ENCODE data around the gene ZNF511.
A peak's percentile ranks its signal among the peaks of the same experiment; 100 is the strongest.

The ZNF511 gene

DNA sequence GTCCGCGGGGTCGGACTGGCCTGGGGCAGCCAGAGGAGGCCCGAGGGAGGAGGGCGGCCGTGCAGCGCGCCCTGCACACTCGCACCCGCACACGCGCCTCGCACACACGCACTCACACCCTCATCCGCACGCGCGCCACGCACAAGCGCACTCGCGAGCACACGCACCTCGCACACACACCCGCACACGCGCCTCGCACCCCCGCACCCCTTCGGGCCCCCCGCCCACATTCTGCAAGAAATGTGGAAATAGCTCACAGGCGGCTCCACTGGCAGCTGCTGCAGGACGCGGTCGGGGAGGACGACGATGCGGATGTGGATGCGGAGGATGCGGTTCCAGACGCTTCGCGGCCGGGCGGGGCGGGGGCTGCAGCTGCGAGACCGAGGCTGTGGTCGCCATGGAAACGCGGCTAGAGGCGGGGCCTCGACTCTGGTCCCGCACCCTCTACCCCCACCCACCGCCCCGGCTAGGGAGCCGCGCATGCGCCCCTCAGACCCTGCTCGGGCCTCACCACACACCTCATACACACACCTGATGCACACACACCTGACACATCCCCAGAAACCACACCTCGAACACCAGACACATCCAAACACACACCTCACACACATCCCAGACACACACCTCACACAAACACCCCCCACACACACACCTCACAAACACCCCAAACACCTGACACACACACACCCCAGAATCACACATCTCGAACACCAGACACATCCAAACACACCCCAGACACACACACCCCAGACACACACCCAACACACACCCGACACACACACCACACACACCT lies 28.1 kb downstream of the ZNF511 start, which contains the start of gene CALY:
Gene CALY, minus strand, starts transcription at position 320 of the 793 bp plus-strand sequence. CDS start 7,907 bp downstream, outside the sequence.
- peak; percentile 44 to 91 (median 70) for DNase-seq

DNA sequence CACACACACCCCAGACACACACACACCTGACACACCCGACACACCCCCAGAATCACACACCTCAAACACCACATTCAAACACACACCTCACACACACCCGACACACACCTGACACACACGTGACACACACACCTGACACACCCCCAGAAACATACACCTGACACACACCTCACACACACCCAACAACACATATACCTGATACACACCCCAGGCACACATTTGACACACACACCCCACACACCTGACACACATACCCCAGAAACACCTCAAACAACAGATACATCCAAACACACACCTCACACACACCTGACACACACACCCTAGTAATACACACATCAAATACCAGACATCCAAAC lies 28.6 kb downstream of the ZNF511 start:
- no peak for DNase-seq

DNA sequence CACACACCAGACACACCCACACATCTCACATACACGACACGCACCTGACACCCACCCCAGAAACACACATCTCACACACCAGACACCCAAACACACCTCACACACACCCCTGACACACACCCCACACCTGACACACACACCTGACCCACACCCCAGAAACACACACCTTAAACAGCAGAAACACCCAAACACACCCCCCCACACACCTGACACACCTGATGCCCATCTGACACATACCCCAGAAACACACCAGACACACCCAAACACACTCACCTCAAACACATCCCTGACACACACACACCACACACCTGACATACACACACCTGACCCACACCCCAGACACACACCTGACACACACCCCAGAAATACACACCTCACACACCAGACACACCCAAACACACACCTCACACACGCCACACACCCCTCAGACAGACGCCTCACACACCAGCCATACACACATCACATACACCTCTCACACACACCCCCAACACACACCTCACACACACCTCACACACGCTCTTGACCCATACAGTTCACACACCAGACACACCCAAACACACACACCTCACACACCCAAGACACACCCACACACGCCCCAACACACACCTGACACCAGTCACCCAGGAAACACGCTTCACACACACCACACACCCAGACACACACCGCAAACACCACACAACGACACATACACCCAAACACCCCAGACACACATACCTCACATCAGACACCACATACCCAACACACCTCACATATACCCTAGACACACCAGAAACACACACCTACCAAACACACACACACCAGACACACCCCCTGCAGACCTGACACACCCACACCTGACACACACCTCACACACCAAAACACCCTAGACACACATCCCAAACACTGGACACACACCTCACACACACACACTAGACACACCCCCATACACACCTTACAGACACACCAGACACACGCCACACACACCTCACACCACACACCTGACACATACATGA lies 29.7 kb downstream of the ZNF511 start:
- no peak for DNase-seq

DNA sequence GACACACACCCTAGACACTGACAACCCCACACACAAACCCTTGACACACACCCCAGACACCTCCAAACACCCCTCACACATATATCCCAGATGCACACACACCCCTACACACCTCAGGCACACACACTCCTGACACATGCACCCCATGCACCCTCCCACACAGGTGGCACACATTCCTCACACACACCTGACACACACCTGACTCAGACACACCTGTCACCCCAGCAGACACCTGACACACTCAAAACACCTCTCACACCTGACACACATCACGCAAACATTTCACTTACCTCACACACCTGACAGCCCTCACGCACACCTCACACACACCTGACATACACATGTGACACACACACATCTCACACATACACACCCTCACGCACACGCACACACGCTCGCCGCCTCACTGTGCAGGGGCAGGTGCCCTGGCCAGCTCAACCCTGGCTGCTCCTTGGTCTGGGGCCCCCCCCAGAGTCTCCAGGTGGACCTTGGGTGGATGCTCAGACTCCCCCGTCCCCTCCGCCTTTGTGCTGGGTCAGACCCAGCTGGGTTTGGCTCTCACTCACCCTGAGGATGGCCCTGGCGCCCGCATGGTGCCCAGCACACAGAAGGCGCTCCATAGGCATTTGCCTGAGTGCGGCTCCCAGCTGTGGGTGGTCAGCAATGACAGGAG lies 31.1 kb downstream of the ZNF511 start:
- DNase-seq, result no peak

DNA sequence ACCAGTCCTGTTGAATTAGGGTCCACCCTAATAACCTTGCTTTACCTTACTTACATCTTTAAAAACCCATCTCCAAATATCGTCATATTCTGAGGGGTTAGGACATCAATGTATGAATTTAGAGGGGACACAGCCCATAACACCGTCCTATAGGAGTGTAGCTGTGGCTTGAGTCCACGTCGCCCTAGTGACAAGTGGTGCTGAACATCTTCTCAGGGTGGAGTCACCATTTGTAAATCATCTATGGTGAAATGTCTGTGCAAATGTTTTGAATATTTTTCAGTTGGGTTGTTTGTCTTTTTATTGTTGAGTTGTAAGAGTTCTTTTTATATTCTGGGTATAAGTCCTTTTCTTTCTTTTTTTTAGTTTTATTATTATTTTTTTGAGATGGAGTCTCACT lies 33.3 kb downstream of the ZNF511 start:
- DNase-seq, result no peak

DNA sequence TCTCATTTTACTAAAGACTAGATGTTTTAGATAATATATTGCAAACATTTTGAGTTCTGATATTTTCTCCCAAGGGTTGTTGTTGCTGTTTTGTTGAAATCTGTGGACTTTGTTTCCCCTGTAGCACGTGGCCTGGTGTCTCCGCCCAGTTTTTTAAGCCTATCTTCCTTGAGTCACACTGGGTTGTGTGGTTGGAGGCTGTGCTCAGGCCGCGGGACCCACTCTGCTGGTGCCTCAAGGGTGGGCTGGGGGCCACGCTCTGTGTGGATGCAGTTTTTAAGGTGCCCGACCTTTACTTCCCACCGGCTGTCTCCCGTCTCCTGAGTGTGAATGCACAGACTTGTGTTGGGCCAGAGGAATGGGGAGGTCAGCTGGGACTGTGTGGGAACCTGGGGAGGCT lies 34.2 kb downstream of the ZNF511 start:
- DNase-seq, result no peak

DNA sequence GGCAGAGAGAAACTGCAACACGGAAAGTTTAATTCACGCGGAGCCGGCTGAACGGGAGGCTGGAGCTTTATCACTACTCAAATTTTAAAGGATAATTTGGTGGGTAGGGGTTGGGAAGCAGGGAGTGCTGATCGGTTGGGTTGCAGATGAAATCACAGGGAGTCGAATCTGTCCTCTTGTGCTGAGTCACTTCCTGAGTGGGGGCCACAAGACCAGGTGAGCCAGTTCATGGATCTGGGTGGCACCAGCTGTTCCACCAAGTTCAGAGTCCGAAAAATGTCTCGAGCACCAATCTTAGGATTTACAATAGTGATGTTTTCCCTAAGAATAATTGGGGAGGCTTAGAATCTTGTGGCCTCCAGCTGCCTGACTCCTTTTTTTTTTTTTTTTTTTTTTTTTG lies 34.8 kb downstream of the ZNF511 start:
- DNase-seq, result no peak

DNA sequence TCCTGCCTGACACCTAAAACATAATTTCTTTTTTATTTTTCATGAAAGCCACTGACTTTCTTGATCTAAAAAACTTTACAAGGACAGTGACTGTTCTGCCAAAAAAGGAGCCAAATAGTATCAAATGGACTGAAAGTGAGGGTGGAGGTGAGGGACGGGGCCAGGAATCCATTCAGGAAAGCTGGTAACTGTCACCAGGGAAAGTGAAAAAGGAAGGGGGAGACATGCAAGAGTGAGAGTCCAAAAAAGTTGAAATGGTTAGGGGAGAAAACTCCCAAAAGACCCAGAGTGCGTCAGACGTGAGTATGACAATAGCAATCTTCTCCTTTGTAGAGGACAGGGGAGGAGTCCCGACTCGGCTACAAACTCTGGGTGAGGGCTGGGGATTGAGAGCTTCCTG lies 35.5 kb downstream of the ZNF511 start:
- DNase-seq, result no peak

DNA sequence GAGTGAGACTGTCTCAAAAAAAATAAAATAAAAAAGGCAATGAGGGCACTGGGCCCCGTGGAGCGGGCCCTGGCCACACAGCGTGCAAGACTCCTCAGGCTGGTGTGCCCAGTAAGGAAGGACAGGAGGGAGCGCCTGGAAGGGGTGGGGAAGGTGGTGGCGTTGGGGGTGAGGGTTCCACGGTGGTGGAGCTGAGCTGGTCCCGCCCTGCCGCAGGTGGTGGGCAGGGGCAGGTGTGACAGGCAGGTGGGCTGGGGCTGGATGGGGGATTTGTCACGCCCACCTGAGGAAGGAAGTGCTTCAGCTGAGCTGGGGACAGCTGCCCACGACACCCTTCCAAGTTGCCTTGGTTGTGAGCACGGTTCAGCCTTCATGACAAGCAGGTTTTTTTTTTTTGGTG lies 37.7 kb downstream of the ZNF511 start:
- no peak for DNase-seq

DNA sequence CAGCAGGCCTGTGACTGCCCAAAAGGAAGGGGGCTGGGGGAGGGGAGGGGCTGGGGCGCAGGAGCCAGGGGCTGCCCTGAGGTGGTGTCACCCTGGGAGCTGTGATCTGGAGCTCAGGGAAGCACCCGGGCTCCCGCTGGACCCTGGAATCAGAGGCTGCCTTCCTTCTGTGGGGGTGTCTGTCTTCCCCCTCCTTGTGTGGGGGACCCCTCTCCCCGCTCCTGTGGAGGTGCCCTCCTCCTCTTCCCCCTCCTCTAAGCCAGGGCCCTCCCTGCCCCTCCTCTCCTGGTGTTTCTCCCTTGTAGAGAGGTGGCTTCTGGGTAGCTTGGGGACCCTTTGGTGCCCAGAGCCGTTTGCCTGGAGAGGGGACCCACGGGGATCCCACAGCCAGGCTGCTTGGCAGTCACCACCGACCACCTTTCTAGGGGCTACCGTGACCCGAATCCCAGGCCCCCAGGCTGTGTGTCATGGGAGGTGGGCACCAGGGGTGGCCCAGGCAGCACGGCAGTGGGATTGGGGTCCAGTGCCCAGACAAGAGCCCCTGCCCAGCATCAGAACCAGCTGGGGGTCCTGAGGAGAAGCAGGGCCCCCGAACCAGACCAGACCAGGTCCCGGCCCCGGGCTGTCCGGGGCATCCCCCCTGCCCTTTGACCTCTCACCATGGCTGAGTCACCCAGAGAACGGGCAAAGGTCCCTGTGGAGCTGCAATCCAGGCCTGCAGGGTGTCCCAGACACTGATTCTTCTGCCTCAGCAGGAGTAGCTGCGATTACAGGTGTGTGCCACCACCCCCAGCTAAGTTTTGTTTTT lies 39.2 kb downstream of the ZNF511 start:
- no peak for DNase-seq

DNA sequence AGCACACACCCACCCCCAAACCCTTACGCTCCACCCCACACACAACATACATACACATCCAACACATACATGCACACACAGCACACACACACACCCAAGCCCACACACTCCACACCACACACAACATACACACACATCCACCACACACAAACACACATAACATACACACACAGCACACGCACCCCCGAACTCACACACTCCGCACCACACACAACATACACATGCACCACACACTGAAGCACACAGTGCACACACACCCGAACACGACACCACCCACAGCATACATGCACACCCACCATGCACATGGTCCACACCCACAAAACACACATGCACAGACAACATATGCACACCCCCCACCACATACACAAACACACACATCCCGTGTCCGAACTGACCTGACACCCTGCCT lies 40.5 kb downstream of the ZNF511 start:
- DNase-seq, result no peak

DNA sequence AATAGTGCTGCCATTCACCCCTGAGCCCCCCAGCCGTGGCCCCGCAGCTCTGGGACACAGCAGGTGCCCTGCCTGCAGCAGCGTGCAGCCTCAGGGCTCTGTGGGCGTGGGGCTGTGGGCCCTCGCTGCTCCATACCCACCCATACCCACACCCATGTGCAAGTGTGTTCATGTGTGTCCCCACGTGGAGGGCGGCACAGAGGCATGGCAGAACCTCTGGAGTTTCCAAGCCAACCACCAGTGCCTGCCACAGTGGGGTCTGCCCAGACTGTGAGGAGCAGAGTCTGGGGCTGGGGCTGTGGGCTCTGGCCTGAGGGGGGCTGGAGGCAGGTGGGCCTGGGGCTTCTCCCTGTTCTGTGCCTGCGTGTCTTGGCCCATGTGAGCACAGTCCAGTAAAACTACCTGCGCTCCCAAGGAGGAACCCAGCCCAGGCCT lies 40.9 kb downstream of the ZNF511 start:
- DNase-seq, result no peak

DNA sequence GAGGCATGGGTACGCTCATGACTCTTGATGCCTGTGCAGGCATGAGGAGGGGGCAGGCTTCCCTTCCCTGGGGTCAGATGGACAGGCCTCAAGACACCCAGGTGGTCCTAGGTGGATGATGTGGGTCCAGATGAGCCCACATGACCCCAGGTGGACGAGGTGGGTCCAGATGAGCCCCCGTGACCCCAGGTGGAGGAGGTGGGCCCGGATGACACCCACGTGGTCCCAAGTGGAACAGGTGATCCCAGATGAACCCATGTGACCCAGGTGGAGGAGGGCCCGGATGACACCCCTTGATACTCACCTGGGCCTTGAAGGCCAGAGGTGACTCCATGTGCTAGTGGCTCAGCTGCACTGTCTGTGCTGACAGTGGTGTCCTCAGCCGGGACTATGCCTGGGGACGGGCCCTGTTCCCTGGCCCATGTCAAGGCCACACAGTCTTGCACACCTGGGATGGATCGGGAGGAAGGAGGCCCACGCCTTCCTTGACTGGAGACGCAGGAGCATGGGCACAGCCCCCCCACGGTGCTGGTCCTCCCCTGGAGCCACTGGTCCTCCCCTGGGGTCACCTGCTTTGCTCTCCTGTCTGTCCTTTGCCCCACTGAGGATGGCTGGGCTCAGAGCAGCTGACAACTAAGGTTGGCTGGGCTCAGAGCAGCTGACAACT lies 41.7 kb downstream of the ZNF511 start:
- DNase-seq, result no peak

DNA sequence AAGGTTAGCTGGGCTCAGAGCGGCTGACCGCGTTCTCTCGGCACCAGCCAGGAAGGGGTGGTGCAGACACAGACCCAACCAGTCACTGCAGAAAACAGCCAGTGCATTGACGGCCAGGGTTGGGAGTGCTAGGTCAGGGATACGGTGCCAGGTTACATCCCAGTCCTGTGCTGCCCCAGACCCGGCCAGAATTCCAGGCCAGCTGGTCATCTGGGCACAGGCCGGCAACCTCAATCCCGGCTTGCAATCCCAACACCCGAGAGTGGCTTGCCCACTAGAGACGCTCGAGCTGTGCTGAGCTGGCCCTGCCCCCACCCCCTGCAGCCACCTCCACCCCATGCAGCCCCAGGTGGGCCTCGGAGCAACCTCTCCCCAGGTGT lies 42.2 kb downstream of the ZNF511 start:
- DNase-seq, result no peak

DNA sequence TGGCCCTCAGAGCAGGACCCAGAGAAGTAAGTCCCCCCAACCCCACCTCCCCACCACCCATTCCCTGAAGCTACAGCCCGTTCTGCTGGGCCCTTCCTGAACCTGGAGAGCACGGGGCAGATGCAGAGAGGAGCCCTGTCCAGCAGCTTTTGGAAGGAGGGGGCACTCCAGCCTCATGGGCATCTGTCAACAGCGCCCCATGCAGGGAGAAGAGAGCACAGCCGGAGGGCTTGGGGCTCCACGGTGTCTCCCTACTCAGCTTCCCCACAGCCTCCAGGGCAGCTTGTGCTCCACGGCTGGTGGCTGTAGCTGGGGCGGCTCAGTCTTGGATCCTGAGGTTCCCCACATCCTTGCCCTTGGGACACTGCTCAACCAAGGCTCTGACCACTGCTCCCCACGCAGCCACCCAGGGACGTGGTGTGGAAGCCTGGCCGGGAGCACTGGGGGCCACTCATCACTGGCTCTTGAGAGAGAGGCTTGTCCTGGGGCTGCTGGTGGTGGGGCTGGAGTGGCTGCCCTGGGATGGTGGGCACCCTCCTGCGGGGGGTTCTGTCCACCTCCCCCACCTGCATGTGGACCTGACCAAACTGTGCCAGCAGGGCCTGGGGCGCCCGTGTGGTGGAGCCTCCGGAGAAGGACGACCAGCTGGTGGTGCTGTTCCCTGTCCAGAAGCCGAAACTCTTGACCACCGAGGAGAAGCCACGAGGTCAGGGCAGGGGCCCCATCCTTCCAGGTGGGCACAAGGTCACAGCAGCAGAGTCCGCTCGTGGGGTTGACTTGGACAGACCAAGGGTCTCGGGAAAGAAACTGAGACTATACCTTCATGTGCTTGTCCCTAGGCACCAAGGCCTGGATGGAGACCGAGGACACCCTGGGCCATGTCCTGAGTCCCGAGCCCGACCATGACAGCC lies 42.9 kb downstream of the ZNF511 start:
- DNase-seq, result no peak

DNA sequence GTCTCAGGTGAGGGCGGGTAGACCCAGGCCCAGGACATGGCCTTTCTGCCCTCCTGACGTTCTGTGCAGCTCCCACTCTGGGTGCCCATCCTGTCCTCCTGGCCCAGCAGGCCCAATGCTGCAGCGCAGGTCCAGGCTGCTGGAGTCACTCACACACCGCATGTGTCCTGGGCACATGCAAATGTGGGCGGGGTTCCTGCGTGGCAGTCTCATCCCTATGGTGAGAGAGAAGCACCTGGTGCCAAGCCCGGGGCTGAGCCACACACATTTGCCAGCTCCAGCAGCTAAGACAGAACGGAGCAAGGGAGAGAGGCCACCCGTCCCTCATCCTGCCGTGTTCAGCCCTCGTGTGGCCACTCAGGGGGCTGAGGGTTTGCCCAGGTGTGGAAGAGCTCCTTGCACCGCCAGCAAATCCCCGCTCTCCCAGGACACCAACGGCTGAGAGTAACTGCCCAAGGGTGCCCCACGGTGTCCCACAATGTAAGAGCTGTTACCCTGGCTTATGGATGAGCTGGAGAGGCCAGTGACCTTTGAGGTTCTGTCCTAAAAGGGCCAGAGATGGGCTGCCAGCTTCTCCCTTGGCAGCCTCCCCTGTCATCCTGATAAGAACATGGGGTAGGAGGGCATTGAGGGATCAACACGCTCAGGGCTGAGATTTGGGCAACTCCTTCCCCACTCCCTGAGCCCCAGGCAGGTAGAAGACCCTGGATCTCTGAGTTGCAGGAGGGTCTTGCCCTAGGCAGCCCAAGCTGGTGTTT lies 44.7 kb downstream of the ZNF511 start:
- DNase-seq, result no peak

DNA sequence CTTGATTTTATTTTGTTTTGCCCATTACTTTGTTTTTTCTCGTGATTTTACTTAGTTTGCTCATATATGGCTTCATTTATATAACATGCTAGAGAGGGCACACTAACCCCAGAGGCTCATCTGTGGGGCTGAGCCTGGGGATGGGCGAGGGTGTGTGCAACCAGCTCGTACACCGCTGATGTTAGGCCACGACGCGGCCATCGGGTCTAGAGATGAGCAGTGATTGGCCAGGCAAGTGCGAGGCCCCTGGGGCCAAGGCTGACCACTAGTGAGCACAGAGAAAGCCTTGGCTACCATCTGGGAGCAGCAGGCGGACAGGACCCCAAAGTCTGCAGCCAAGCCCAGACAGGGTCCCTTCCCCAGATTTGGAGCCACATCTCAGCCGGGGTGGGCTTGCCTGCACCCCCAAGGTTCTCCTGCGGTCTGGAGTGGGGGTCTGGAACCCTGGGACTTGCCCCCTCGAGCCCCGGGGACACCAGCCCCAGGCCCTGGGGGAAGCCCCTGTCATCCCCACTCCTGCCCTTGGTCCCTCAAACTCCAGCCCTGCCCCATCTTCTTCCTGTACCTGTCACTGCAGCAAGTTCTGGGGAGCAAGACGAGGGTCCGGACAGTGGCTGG lies 45.4 kb downstream of the ZNF511 start:
- DNase-seq, result no peak

DNA sequence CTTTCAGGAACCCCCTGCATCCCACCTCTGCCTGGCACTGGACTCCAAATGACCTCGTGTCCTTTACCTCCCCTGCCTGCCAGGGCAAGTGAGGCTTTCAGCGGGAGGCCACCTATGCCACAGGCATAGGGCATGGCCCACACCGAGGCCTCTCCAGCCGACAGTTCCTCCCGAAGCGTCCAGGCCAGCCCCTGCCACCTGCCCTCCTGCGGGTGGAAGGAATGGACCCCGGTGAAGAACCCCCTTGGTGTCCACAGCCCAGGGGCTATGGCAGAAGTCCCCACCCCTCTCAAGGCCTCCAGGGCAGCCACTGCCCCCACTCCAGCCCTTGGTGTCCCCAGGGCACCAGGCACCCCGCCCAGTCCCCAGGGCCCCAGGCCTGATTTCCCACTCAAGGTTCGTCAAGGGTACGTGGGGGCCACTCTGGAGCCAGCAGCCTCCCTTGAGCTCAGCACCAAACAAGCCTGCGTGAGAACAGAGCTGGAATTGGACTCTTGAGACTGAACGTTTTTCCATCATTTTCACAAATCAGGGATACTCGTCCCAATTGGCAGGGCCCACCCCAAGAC lies 46.0 kb downstream of the ZNF511 start:
- no peak for DNase-seq

DNA sequence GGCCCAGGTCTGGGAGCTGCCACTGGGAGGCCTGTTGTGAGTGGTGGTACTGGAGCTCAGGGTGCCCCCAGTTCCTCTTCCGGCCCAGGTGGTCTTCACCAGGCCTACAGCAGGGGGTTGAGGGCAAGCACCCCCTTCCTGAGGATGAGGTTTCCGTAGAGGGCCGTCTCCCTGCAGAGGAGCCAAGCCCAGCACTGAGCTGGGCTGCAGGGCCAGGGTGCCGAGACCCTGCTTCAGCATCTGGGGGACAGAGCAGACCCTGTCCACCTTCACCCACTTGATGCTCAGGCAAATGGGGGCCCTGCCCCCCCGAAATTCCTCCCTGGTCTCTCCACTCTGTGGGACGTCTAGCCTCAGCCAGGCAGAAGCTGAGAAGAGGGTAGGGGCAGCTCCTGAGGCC lies 46.6 kb downstream of the ZNF511 start:
- no peak for DNase-seq

All from activated naive CD4-positive, alpha-beta T cell (primary cell).